WI38 (cell line): ENCODE results near the gene TMEM184A.
A peak's percentile ranks its signal among the peaks of the same experiment; 100 is the strongest.

Source experiments
- H3K4me3 ChIP-seq: 2 replicates; pipeline ENCODE4 v1.5.1; 2011; ENCODE audit warnings: low read depth, mild to moderate bottlenecking, control low read depth, low read length
- CTCF ChIP-seq: IDR thresholded peaks from 2 replicates; pipeline ENCODE4 v1.5.1; 2012; ENCODE audit warnings: low read depth, mild to moderate bottlenecking, control low read depth, low read length

TMEM184A gene

GRCh38 chr7:1595027-1595426 lies 39.0 kb upstream of the TMEM184A start:
- H3K4me3 ChIP-seq: no peak overlapping the region
- no peak for TF ChIP-seq CTCF

GRCh38 chr7:1593904-1594421 lies 38.0 kb upstream of the TMEM184A start:
- H3K4me3 ChIP-seq: no peak overlapping the region
- TF ChIP-seq CTCF: no peak

- peak; percentile 24; the same call in 1 of the 2 replicates for TF ChIP-seq CTCF
- H3K4me3 ChIP-seq: no peak overlapping the region
Measured at GRCh38 chr7:1593091-1593866, 37.3 kb upstream of the TMEM184A start.

GRCh38 chr7:1592299-1592871 lies 36.4 kb upstream of the TMEM184A start:
- TF ChIP-seq CTCF: no peak
- no peak overlapping the region for H3K4me3 ChIP-seq

GRCh38 chr7:1591876-1592275 lies 35.9 kb upstream of the TMEM184A start:
- H3K4me3 ChIP-seq: no peak overlapping the region
- TF ChIP-seq CTCF: no peak

GRCh38 chr7:1591396-1591795 lies 35.4 kb upstream of the TMEM184A start:
- H3K4me3 ChIP-seq: no peak overlapping the region
- no peak for TF ChIP-seq CTCF

GRCh38 chr7:1590887-1591286 lies 34.9 kb upstream of the TMEM184A start:
- TF ChIP-seq CTCF: no peak
- no peak overlapping the region for H3K4me3 ChIP-seq
